Measurements from ENCODE around the gene FOXP1.

FOXP1 gene

DNA sequence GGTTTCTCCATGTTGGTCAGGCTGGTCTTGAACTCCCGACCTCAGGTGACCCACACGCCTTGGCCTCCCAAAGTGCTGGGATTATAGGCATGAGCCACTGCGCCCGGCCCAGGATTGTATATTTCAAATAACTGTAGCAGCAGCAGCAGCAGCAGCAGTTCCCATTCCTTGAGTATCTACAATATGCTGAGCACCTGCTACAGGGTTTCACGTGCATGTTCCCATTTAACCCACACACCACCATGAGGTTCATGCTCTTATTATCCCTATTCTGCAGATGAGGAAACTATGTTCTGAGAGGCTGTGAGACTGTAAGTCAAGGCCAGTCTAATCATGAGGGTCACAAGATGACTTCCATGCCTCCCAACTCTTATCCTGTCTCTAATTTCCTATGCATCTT lies 30.9 kb upstream of the FOXP1 start:
- no peak overlapping the region for H3K4me2 ChIP-seq (ENCODE audit: low read length)
- H3F3A ChIP-seq (ENCODE audit: control insufficient read depth, insufficient read depth): no peaks in the 10 kb centered on the region
- H3K9me2 ChIP-seq (replicated peaks; ENCODE audit: control insufficient read depth, low read length): no peaks in the 10 kb centered on the region
- no peaks in the 10 kb centered on the region for H4K20me1 ChIP-seq (ENCODE audit: control insufficient read depth, insufficient read depth, low read depth, low read length)
- H3K36me3 ChIP-seq (ENCODE audit: control insufficient read depth, low read length): no peaks in the 10 kb centered on the region
- no peak overlapping the region for H3K27ac ChIP-seq (ENCODE audit: low read depth, low read length)
- H3K4me1 ChIP-seq (ENCODE audit: control insufficient read depth, low read length): no peaks in the 10 kb centered on the region
- TF ChIP-seq EZH2phosphoT487 (IDR thresholded peaks at IDR 0.05; ENCODE audit: borderline replicate concordance, low read length): no peak
- TF ChIP-seq, protein P1, sequence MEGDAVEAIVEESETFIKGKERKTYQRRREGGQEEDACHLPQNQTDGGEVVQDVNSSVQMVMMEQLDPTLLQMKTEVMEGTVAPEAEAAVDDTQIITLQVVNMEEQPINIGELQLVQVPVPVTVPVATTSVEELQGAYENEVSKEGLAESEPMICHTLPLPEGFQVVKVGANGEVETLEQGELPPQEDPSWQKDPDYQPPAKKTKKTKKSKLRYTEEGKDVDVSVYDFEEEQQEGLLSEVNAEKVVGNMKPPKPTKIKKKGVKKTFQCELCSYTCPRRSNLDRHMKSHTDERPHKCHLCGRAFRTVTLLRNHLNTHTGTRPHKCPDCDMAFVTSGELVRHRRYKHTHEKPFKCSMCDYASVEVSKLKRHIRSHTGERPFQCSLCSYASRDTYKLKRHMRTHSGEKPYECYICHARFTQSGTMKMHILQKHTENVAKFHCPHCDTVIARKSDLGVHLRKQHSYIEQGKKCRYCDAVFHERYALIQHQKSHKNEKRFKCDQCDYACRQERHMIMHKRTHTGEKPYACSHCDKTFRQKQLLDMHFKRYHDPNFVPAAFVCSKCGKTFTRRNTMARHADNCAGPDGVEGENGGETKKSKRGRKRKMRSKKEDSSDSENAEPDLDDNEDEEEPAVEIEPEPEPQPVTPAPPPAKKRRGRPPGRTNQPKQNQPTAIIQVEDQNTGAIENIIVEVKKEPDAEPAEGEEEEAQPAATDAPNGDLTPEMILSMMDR (IDR thresholded peaks at IDR 0.05; ENCODE audit: low read depth, low read length, poor library complexity, severe bottlenecking): no peak
- H3K9me3 ChIP-seq (ENCODE audit: control insufficient read depth, insufficient read depth, low read length): 0 out of 2 replicates have a peak, but pooled peaks cover 6% of the 10 kb centered on the region
- no peaks in the 10 kb centered on the region for H3K79me2 ChIP-seq (ENCODE audit: control insufficient read depth, low read length)
- no peak overlapping the region for H3K4me3 ChIP-seq (ENCODE audit: low read length)
- H3K27me3 ChIP-seq (ENCODE audit: control insufficient read depth, low read length): no peaks in the 10 kb centered on the region; the same call in 1 of the 2 replicates

DNA sequence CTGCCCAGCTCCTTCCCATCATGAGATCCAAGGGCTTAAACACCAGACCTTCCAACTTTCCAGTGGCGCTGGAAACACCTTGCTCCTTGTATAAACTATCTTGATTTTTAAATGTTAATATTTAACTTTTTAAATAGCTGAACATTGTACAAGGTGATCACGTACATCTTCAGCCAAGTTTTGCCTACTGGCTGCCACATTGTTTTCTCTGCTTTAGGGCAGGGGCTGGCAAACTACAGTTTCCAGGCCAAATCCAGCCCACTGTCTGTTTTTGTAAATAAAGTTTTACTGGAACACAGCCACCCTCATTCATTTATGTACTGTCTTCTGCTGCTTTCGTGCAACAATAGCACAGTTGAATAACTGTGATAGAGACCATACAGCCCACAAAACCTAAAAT lies 27.6 kb upstream of the FOXP1 start:
- Histone ChIP-seq H3K4me2 (ENCODE audit: low read length) (no peak overlapping the region), H3K4me3 (ENCODE audit: low read length) (no peak overlapping the region), H4K20me1 (ENCODE audit: control insufficient read depth, insufficient read depth, low read depth, low read length) (no peaks in the 10 kb centered on the region), H3K4me1 (ENCODE audit: control insufficient read depth, low read length) (no peaks in the 10 kb centered on the region), H3K9me2 (replicated peaks; ENCODE audit: control insufficient read depth, low read length) (no peaks in the 10 kb centered on the region), H3K9me3 (ENCODE audit: control insufficient read depth, insufficient read depth, low read length) (0 out of 2 replicates have a peak, but pooled peaks cover 6% of the 10 kb centered on the region), H3K79me2 (ENCODE audit: control insufficient read depth, low read length) (no peaks in the 10 kb centered on the region), H3K27ac (ENCODE audit: low read depth, low read length) (no peak overlapping the region), H3K36me3 (ENCODE audit: control insufficient read depth, low read length) (no peaks in the 10 kb centered on the region), H3F3A (ENCODE audit: control insufficient read depth, insufficient read depth) (no peaks in the 10 kb centered on the region), H3K27me3 (ENCODE audit: control insufficient read depth, low read length) (peaks cover 7% of the 10 kb centered on the region; the same call in 1 of the 2 replicates)
- TF ChIP-seq, protein P1 (IDR thresholded peaks at IDR 0.05; ENCODE audit: low read depth, low read length, poor library complexity, severe bottlenecking): no peak
- TF ChIP-seq EZH2phosphoT487 (IDR thresholded peaks at IDR 0.05; ENCODE audit: borderline replicate concordance, low read length): no peak

DNA sequence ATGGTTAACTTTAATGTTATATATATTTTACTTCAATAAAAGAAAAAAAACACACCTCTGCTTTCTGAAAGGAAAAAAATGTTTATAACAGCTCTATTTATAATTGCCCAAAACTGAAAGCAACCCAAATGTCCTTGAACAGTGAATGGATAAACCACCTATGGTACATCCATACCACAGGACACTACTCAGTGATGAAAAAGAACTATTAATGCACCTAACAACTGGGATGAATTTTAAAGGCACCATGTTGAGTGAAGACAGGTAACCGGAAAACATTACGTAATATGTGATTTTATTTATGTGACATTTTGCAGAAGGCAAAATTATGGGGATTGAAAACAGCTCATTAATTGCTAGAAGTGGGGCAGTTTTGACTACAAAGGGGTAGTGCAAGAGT lies 23.8 kb upstream of the FOXP1 start:
- H3K27ac ChIP-seq (ENCODE audit: low read depth, low read length): no peak overlapping the region

More for the DNA sequence above, 23.8 kb upstream of the FOXP1 start:
- H4K20me1 ChIP-seq (ENCODE audit: control insufficient read depth, insufficient read depth, low read depth, low read length): no peaks in the 10 kb centered on the region
- H3K27me3 ChIP-seq (ENCODE audit: control insufficient read depth, low read length): peaks cover 7% of the 10 kb centered on the region; the same call in 1 of the 2 replicates
- TF ChIP-seq, protein P1 (IDR thresholded peaks at IDR 0.05; ENCODE audit: low read depth, low read length, poor library complexity, severe bottlenecking): no peak
- no peak for TF ChIP-seq EZH2phosphoT487 (IDR thresholded peaks at IDR 0.05; ENCODE audit: borderline replicate concordance, low read length)
- no peak overlapping the region for H3K4me3 ChIP-seq (ENCODE audit: low read length)
- H3K36me3 ChIP-seq (ENCODE audit: control insufficient read depth, low read length): no peaks in the 10 kb centered on the region
- H3K4me1 ChIP-seq (ENCODE audit: control insufficient read depth, low read length): no peaks in the 10 kb centered on the region
- no peak overlapping the region for H3K4me2 ChIP-seq (ENCODE audit: low read length)
- H3F3A ChIP-seq (ENCODE audit: control insufficient read depth, insufficient read depth): no peaks in the 10 kb centered on the region
- H3K9me3 ChIP-seq (ENCODE audit: control insufficient read depth, insufficient read depth, low read length): 0 out of 2 replicates have a peak, but pooled peaks cover 6% of the 10 kb centered on the region
- H3K79me2 ChIP-seq (ENCODE audit: control insufficient read depth, low read length): no peaks in the 10 kb centered on the region
- no peaks in the 10 kb centered on the region for H3K9me2 ChIP-seq (replicated peaks; ENCODE audit: control insufficient read depth, low read length)
